K562 (cell line): ENCODE results near the gene KCNK4. TPM values are rescaled to one million over a fixed set of nuclear protein-coding genes. Genes with fewer than 3 reads are reported as not detected.

Source experiments
- CBX2 ChIP-seq: fragments of 200-600 bp; sonication (generic); IDR thresholded peaks from one replicate; pipeline ENCODE4 v1.6.1; 2012; ENCODE audit warnings: mild to moderate bottlenecking, low read length, inconsistent platforms; ENCODE audit not compliant: insufficient read depth, poor library complexity, severe bottlenecking
- CTBP1 ChIP-seq: fragments of 450-650 bp; IDR thresholded peaks from 2 replicates; pipeline ENCODE4 v1.6.1; 2016; ENCODE audit warnings: borderline replicate concordance
- EP400 ChIP-seq: fragments of 450-650 bp; IDR thresholded peaks from 2 replicates; pipeline ENCODE4 v1.6.1; 2017; ENCODE audit warnings: antibody characterized with exemption, mild to moderate bottlenecking, moderate library complexity
- FOXM1 ChIP-seq, 2 experiments: fragments of 450-650 bp in 1 of 2; sonication (generic) in 1 of 2; formaldehyde crosslinking in 1 of 2; IDR thresholded peaks; 2 replicates each; pipeline versions ENCODE4 v1.6.1 to v1.9.0; 2017 to 2022; ENCODE audit warnings: low read depth in 2 of 2, mild to moderate bottlenecking in 2 of 2, missing genetic modification reagents in 1 of 2, moderate library complexity in 1 of 2
- HNRNPH1 ChIP-seq: fragments of 200-400 bp; formaldehyde crosslinking; optimal IDR thresholded peaks from 2 replicates; pipeline ENCODE3; 2017; ENCODE audit warnings: low read depth, mild to moderate bottlenecking, low read length, moderate library complexity
- MTA1 ChIP-seq: fragments of 450-650 bp; IDR thresholded peaks from 2 replicates; pipeline ENCODE4 v1.6.1; 2017; ENCODE audit warnings: borderline replicate concordance
- MYNN ChIP-seq, 2 experiments: sonication (generic); formaldehyde crosslinking in 1 of 2; IDR thresholded peaks; 2 replicates each; pipeline versions ENCODE4 v1.5.0 to v1.6.1; 2016 to 2020; ENCODE audit warnings: antibody characterized with exemption in 1 of 2, missing genetic modification reagents in 1 of 2
- NFRKB ChIP-seq: fragments of 450-650 bp; IDR thresholded peaks from 2 replicates; pipeline ENCODE4 v1.6.1; 2016; ENCODE audit warnings: low read depth
- PHB2 ChIP-seq: fragments of 450-650 bp; IDR thresholded peaks from 2 replicates; pipeline ENCODE4 v1.6.1; 2017; ENCODE audit warnings: low read depth
- PTBP1 ChIP-seq: fragments of 200-400 bp; formaldehyde crosslinking; IDR thresholded peaks from 2 replicates; pipeline ENCODE4 v1.6.1; 2017; ENCODE audit warnings: low read depth, low read length
- RCOR1 ChIP-seq, 2 experiments: IDR thresholded peaks; 2 replicates each; pipeline ENCODE4 v1.6.1; 2012; ENCODE audit warnings: low read depth in 2 of 2, low read length in 2 of 2, borderline replicate concordance in 1 of 2, improper control_type of control experiment in 1 of 2
- RUNX1 ChIP-seq: sonication (generic); IDR thresholded peaks from 2 replicates; pipeline ENCODE4 v1.6.1; 2016; ENCODE audit warnings: antibody characterized with exemption, low read depth
- SMAD4 ChIP-seq: fragments of 250-450 bp; sonication (Bioruptor Pico); conservative IDR thresholded peaks from 2 replicates; pipeline ENCODE4 v1.8.0; 2021; ENCODE audit warnings: inconsistent platforms, mild to moderate bottlenecking, moderate library complexity
- TCF7 ChIP-seq: sonication (generic); IDR thresholded peaks from 2 replicates; pipeline ENCODE4 v1.6.1; 2016; ENCODE audit warnings: antibody characterized with exemption, borderline replicate concordance
- ZNF586 ChIP-seq: fragments of 450-650 bp; formaldehyde crosslinking; conservative IDR thresholded peaks from 2 replicates; pipeline ENCODE4 v1.4.0; 2020; ENCODE audit warnings: mild to moderate bottlenecking, moderate library complexity
- polyA plus RNA-seq, 8 experiments: library from polyadenylated mRNA; depleted of rRNA in 4 of 8; stranded (reverse) in 5 of 8; unstranded in 3 of 8; fragments of >200 nt; fragmentation: Nextera tagmentation in 2 of 8; fragmentation: Illumina TruSeq in 1 of 8; extraction: Ambion mirVana in 2 of 8; extraction: Trizol in 1 of 8; gene quantifications; 2 replicates each; pipeline versions ENCODE4 v1.2.1 to v1.2.3, GENCODE V29; 2011 to 2014; ENCODE audit warnings: inconsistent platforms in 1 of 8, missing spikeins in 1 of 8
- total RNA-seq, 7 experiments: library from RNA; depleted of rRNA in 6 of 7; stranded (reverse); fragments of >200 nt in 6 of 7; fragmentation: Illumina TruSeq in 2 of 7; extraction: Trizol in 2 of 7; gene quantifications; 2 replicates each; pipeline versions ENCODE4 v1.2.1 to v1.2.3, GENCODE V29; 2011 to 2021; ENCODE audit warnings: low replicate concordance in 1 of 7
- TF ChIP-seq, protein P1 (sequence below): sonication (generic); formaldehyde crosslinking; IDR thresholded peaks from 2 replicates; pipeline ENCODE4 v1.8.0; 2022; ENCODE audit warnings: mild to moderate bottlenecking, missing genetic modification reagents
- TF ChIP-seq, protein P2 (sequence below), 2 experiments: fragments of 450-650 bp in 1 of 2; sonication (generic) in 1 of 2; formaldehyde crosslinking in 1 of 2; IDR thresholded peaks; 2 replicates each; pipeline versions ENCODE4 v1.7.1 to v1.9.0; 2016 to 2022; ENCODE audit warnings: inconsistent platforms in 1 of 2, mild to moderate bottlenecking in 1 of 2, missing genetic modification reagents in 1 of 2

The KCNK4 gene
- total and polyA plus RNA-seq, 9 of the 15 experiments (the other 6 are each of a cell fraction or from before 2014, with no cell fraction given) = not detected

DNA sequence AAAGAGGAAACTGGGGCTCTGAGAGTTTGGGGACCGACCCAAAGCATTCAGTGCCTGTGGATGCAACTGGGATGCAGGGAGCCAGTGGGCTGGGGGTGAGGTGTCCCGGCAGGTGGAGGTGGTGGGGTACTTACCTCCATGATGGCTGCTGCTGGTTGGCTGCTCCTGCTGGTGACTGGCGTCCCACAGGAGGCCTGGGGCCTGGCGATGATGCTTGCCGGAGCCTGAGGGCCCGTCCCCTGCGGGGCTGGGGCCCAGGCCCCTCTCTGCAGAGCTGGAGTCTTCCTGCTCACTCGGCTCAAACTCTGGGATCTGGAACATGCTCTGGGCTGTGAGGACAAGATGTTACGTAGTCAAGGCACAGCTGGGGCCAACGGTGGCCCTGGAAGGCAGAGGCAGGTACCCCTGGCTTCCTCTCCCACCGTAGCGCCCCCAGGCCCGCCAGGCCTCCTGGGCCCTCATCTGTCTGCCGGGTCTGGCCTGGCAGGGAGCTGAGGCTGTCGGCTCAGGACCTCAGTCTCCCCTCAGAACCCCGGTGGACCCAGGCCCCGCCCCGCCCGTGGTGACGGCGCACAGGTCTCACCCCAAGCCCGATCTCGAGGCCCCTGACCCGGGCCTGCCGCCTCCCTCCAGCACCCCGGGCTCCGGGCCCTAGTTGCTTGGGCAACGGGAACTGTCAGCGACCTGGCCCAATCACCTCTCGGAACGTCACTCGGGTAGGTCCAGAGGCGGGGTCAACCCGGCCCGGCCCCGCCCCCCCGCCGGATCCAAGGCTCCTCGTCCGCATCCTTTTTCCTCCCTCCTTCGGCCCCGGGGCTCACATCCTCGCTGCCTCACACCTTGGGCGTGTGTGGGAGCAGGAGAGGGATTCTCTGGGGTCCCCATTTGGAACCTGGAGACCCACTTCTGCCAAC lies 6.8 kb upstream of the KCNK4 start, which contains the start of gene BAD (continued):
- TF ChIP-seq, protein P1, sequence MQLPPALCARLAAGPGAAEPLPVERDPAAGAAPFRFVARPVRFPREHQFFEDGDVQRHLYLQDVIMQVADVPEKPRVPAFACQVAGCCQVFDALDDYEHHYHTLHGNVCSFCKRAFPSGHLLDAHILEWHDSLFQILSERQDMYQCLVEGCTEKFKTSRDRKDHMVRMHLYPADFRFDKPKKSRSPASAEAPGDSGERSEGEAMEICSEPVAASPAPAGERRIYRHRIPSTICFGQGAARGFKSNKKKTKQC (CRISPR knock-in tag) = no peak
- no peak for TF ChIP-seq RUNX1
- TF ChIP-seq FOXM1 (IDR thresholded peaks at IDR 0.05; ENCODE audit: low read depth) = no peak
- no peak for TF ChIP-seq FOXM1 (CRISPR knock-in tag; IDR thresholded peaks at IDR 0.05; ENCODE audit: low read depth)
- TF ChIP-seq, protein P2, sequence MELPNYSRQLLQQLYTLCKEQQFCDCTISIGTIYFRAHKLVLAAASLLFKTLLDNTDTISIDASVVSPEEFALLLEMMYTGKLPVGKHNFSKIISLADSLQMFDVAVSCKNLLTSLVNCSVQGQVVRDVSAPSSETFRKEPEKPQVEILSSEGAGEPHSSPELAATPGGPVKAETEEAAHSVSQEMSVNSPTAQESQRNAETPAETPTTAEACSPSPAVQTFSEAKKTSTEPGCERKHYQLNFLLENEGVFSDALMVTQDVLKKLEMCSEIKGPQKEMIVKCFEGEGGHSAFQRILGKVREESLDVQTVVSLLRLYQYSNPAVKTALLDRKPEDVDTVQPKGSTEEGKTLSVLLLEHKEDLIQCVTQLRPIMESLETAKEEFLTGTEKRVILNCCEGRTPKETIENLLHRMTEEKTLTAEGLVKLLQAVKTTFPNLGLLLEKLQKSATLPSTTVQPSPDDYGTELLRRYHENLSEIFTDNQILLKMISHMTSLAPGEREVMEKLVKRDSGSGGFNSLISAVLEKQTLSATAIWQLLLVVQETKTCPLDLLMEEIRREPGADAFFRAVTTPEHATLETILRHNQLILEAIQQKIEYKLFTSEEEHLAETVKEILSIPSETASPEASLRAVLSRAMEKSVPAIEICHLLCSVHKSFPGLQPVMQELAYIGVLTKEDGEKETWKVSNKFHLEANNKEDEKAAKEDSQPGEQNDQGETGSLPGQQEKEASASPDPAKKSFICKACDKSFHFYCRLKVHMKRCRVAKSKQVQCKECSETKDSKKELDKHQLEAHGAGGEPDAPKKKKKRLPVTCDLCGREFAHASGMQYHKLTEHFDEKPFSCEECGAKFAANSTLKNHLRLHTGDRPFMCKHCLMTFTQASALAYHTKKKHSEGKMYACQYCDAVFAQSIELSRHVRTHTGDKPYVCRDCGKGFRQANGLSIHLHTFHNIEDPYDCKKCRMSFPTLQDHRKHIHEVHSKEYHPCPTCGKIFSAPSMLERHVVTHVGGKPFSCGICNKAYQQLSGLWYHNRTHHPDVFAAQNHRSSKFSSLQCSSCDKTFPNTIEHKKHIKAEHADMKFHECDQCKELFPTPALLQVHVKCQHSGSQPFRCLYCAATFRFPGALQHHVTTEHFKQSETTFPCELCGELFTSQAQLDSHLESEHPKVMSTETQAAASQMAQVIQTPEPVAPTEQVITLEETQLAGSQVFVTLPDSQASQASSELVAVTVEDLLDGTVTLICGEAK (IDR thresholded peaks at IDR 0.05) = peak; percentile 63
- TF ChIP-seq, protein P2 (CRISPR knock-in tag; IDR thresholded peaks at IDR 0.05) = no peak
- TF ChIP-seq ZNF586 (CRISPR knock-in tag) = no peak
- peak in 1 of 2 experiments; percentile 10; a peak in 1 of 4 replicates for TF ChIP-seq RCOR1 (IDR thresholded peaks at IDR 0.05; ENCODE audit: borderline replicate concordance in 1 of 2, low read depth in 2 of 2, low read length in 2 of 2)
- TF ChIP-seq CTBP1 = no peak
- no peak for TF ChIP-seq PTBP1
- no peak for TF ChIP-seq CBX2
- TF ChIP-seq PHB2 = no peak
- TF ChIP-seq MYNN (IDR thresholded peaks at IDR 0.05) = no peak
- no peak for TF ChIP-seq MYNN (CRISPR knock-in tag; IDR thresholded peaks at IDR 0.05)
- no peak for TF ChIP-seq EP400
- TF ChIP-seq MTA1 = no peak
- no peak for TF ChIP-seq TCF7
- no peak for TF ChIP-seq HNRNPH1
- TF ChIP-seq SMAD4 (CRISPR knock-in tag) = no peak
- TF ChIP-seq NFRKB = no peak
